Naive B cell (primary cell): ENCODE data around the gene OTOS. TPM values are rescaled to one million over a fixed set of nuclear protein-coding genes. Genes with fewer than 3 reads are reported as not detected.

Experiments
- ATAC-seq, 2 donors: fragments of 150-1000 bp; cut with Tn5 transposase; 2 replicates each; pipeline ENCODE4 v1.10.0; 2021; ENCODE audit warnings: low read depth in 2 of 2, mild to moderate bottlenecking in 2 of 2, moderate library complexity in 2 of 2
- DNase-seq: peaks from one replicate; pipeline ENCODE4 v3.0.0; 2022
- H3K27ac Mint-ChIP-seq, 6 donors: one replicate each; pipeline ENCODE4 v1.8.0; 2020 to 2022; ENCODE audit warnings: mild to moderate bottlenecking in 6 of 6, mixed read lengths in 6 of 6, moderate library complexity in 5 of 6, inconsistent platforms in 2 of 6
- H3K27me3 Mint-ChIP-seq, 3 donors: one replicate each; pipeline ENCODE4 v1.8.0; 2021 to 2022; ENCODE audit warnings: mixed read lengths in 3 of 3, mild to moderate bottlenecking in 1 of 3
- H3K36me3 Mint-ChIP-seq, 2 donors: one replicate each; pipeline ENCODE4 v1.8.0; 2020 to 2022; ENCODE audit warnings: mixed read lengths in 2 of 2, inconsistent platforms in 1 of 2, mild to moderate bottlenecking in 1 of 2
- H3K4me1 Mint-ChIP-seq, 3 donors: one replicate each; pipeline ENCODE4 v1.8.0; 2020 to 2022; ENCODE audit warnings: mixed read lengths in 3 of 3, inconsistent platforms in 1 of 3, mild to moderate bottlenecking in 1 of 3, moderate library complexity in 1 of 3
- H3K4me3 Mint-ChIP-seq, 8 donors: one replicate each; pipeline ENCODE4 v1.8.0; 2020 to 2022; ENCODE audit warnings: mild to moderate bottlenecking in 8 of 8, mixed read lengths in 8 of 8, moderate library complexity in 8 of 8, inconsistent platforms in 2 of 8
- H3K9me3 Mint-ChIP-seq, 7 donors: one replicate each; pipeline ENCODE4 v1.8.0; 2020 to 2022; ENCODE audit warnings: mixed read lengths in 7 of 7, mild to moderate bottlenecking in 5 of 7, inconsistent platforms in 2 of 7, moderate library complexity in 1 of 7
- polyA plus RNA-seq, 6 donors: library from polyadenylated mRNA; unstranded; fragments of 300-500 nt; fragmentation: Illumina TruSeq; gene quantifications; one replicate each; pipeline ENCODE4 v1.2.3, GENCODE V29; 2021; ENCODE audit warnings: low read depth in 6 of 6

Gene OTOS
- polyA plus RNA-seq, 6 donors from 2014 or later: not detected

- Mint-ChIP-seq H3K9me3 (no peaks in the 10 kb centered on the region), H3K27ac (peak overlapping the region in 1 of 6 donors; percentile 42), H3K36me3 (no peaks in the 10 kb centered on the region), H3K4me3 (no peak overlapping the region), H3K27me3 (peaks cover 0 to 50% (median 28%) of the 10 kb centered on the region in 3 donors), H3K4me1 (peaks cover 0 to 4% (median 0%) of the 10 kb centered on the region in 3 donors)
- ATAC-seq (peak; percentile 86 to 89), DNase-seq (peak; percentile 70)
These were observed 3.6 kb upstream of the OTOS start for GRCh38 chr2:240143801-240144648.

- Mint-ChIP-seq H3K9me3 (no peaks in the 10 kb centered on the region), H3K27ac (no peak overlapping the region), H3K4me1 (peaks cover 0 to 4% (median 0%) of the 10 kb centered on the region in 3 donors), H3K36me3 (no peaks in the 10 kb centered on the region), H3K4me3 (no peak overlapping the region), H3K27me3 (peaks cover 0 to 46% (median 26%) of the 10 kb centered on the region in 3 donors)
- DNase-seq (no peak), ATAC-seq (peak in 1 of 2 donors; percentile 9)
These were observed 2.8 kb upstream of the OTOS start for GRCh38 chr2:240143276-240143675.

GRCh38 chr2:240142859-240143258, 2.4 kb upstream of the OTOS start:
- Mint-ChIP-seq H3K4me3 (no peak overlapping the region), H3K27me3 (peaks cover 0 to 44% (median 21%) of the 10 kb centered on the region in 3 donors), H3K27ac (peak overlapping the region in 1 of 6 donors; percentile 7), H3K9me3 (no peaks in the 10 kb centered on the region), H3K4me1 (peaks cover 0 to 4% (median 1%) of the 10 kb centered on the region in 3 donors), H3K36me3 (no peaks in the 10 kb centered on the region)
- DNase-seq (no peak), ATAC-seq (no peak)

GRCh38 chr2:240142256-240142775, 1.9 kb upstream of the OTOS start:
- DNase-seq (no peak), ATAC-seq (no peak)
- no peaks in the 10 kb centered on the region for H3K36me3 Mint-ChIP-seq
- peak overlapping the region in 1 of 8 donors; percentile 15 for H3K4me3 Mint-ChIP-seq
- H3K9me3 Mint-ChIP-seq: no peaks in the 10 kb centered on the region
- H3K4me1 Mint-ChIP-seq: peaks cover under 1 to 6% (median 5%) of the 10 kb centered on the region in 3 donors
- H3K27me3 Mint-ChIP-seq: peaks cover 0 to 39% (median 19%) of the 10 kb centered on the region in 3 donors
- H3K27ac Mint-ChIP-seq: no peak overlapping the region

- H3K27ac Mint-ChIP-seq: peak overlapping the region in 1 of 6 donors; percentile 53
- H3K36me3 Mint-ChIP-seq: no peaks in the 10 kb centered on the region
- H3K9me3 Mint-ChIP-seq: no peaks in the 10 kb centered on the region
- ATAC-seq: no peak
- peaks cover 6 to 12% (median 6%) of the 10 kb centered on the region in 3 donors for H3K4me1 Mint-ChIP-seq
- H3K27me3 Mint-ChIP-seq: peaks cover 0 to 37% (median 19%) of the 10 kb centered on the region in 3 donors
- DNase-seq: no peak
- H3K4me3 Mint-ChIP-seq: peak overlapping the region in 1 of 8 donors; percentile 15
These were observed 1.3 kb upstream of the OTOS start for GRCh38 chr2:240141736-240142135.

- H3K4me3 Mint-ChIP-seq: no peak overlapping the region
- no peaks in the 10 kb centered on the region for H3K36me3 Mint-ChIP-seq
- DNase-seq (no peak), ATAC-seq (no peak)
- H3K4me1 Mint-ChIP-seq: peaks cover 6 to 19% (median 6%) of the 10 kb centered on the region in 3 donors
- no peak overlapping the region for H3K27ac Mint-ChIP-seq
- H3K9me3 Mint-ChIP-seq: no peaks in the 10 kb centered on the region
- H3K27me3 Mint-ChIP-seq: peaks cover 0 to 37% (median 19%) of the 10 kb centered on the region in 3 donors
These were observed 462 bp upstream of the OTOS start for GRCh38 chr2:240140920-240141319.

GRCh38 chr2:240139666-240140393, 628 bp downstream of the OTOS start:
- Mint-ChIP-seq H3K4me1 (peaks cover 15 to 30% (median 17%) of the 10 kb centered on the region in 3 donors), H3K4me3 (peak overlapping the region in 1 of 8 donors; percentile 9), H3K36me3 (no peaks in the 10 kb centered on the region), H3K27me3 (peaks cover 0 to 30% (median 19%) of the 10 kb centered on the region in 3 donors), H3K27ac (peak overlapping the region in 1 of 6 donors; percentile 18), H3K9me3 (no peaks in the 10 kb centered on the region)
- DNase-seq (no peak), ATAC-seq (no peak)

- Mint-ChIP-seq H3K4me3 (no peak overlapping the region), H3K4me1 (peaks cover 23 to 38% (median 23%) of the 10 kb centered on the region in 3 donors), H3K27me3 (peaks cover 0 to 23% (median 19%) of the 10 kb centered on the region in 3 donors), H3K36me3 (no peaks in the 10 kb centered on the region), H3K27ac (no peak overlapping the region), H3K9me3 (no peaks in the 10 kb centered on the region)
- DNase-seq (no peak), ATAC-seq (no peak)
These were observed 1.4 kb downstream of the OTOS start for GRCh38 chr2:240139011-240139441.

- ATAC-seq (no peak), DNase-seq (no peak)
- Mint-ChIP-seq H3K9me3 (no peaks in the 10 kb centered on the region), H3K4me1 (peaks cover 23 to 40% (median 26%) of the 10 kb centered on the region in 3 donors), H3K27me3 (peaks cover 0 to 19% (median 19%) of the 10 kb centered on the region in 3 donors), H3K36me3 (no peaks in the 10 kb centered on the region), H3K4me3 (peak overlapping the region in 4 of 8 donors; percentile 68 to 95 (median 70)), H3K27ac (peak overlapping the region in 1 of 6 donors; percentile 65)
These were observed 2.0 kb downstream of the OTOS start for GRCh38 chr2:240138254-240138984.

- DNase-seq: no peak
- Mint-ChIP-seq H3K9me3 (no peaks in the 10 kb centered on the region), H3K36me3 (no peaks in the 10 kb centered on the region), H3K27me3 (peaks cover 0 to 19% (median 13%) of the 10 kb centered on the region in 3 donors), H3K27ac (peak overlapping the region in 2 of 6 donors; percentile 65 to 89), H3K4me3 (peak overlapping the region in 7 of 8 donors; percentile 3 to 95 (median 68)), H3K4me1 (peaks cover 23 to 40% (median 31%) of the 10 kb centered on the region in 3 donors)
- no peak for ATAC-seq
These were observed 2.7 kb downstream of the OTOS start for GRCh38 chr2:240137596-240138253.

GRCh38 chr2:240136671-240137292, 3.7 kb downstream of the OTOS start:
- H3K4me3 Mint-ChIP-seq: peak overlapping the region; percentile 91 to 96 (median 94)
- H3K36me3 Mint-ChIP-seq: no peaks in the 10 kb centered on the region
- peaks cover 0 to 14% (median 5%) of the 10 kb centered on the region in 3 donors for H3K27me3 Mint-ChIP-seq
- H3K4me1 Mint-ChIP-seq: peaks cover 23 to 40% (median 31%) of the 10 kb centered on the region in 3 donors
- DNase-seq (no peak), ATAC-seq (peak; percentile 24 to 28)
- peak overlapping the region in 5 of 6 donors; percentile 5 to 93 (median 89) for H3K27ac Mint-ChIP-seq
- no peaks in the 10 kb centered on the region for H3K9me3 Mint-ChIP-seq
